OCI-LY1 (cell line): ENCODE results near the gene CPEB1.

Source experiments
- CTCF ChIP-seq: fragments of 200-600 bp; sonication (generic), shearing (Covaris generic); IDR thresholded peaks from 2 replicates; pipeline ENCODE4 v1.5.1; 2017; ENCODE audit warnings: mild to moderate bottlenecking, antibody characterized with exemption, low read length, moderate library complexity, mixed read lengths
- EZH2 ChIP-seq: fragments of 200-600 bp; sonication (generic), shearing (Covaris generic); IDR thresholded peaks from 2 replicates; pipeline ENCODE4 v1.8.0; 2017; ENCODE audit warnings: borderline replicate concordance, mixed run types, mild to moderate bottlenecking, antibody characterized with exemption, low read length, moderate library complexity, mixed read lengths

- no peak for TF ChIP-seq CTCF
- no peak for TF ChIP-seq EZH2
Measured at GRCh38 chr15:82558502-82558901, 88.7 kb downstream of the CPEB1 start.
